MCF 10A (cell line): ENCODE data around the gene PTCRA. TPM values are rescaled to one million over a fixed set of nuclear protein-coding genes. Genes with fewer than 3 reads are reported as not detected.
"Not testable (repeated sequence)": the region's sequence is repeated elsewhere in the genome, so short reads cannot be mapped to it uniquely, and the experiment has no call there.

Experiments
- BruUV-seq: library from RNA; stranded (reverse); fragments of 400-500 nt; replicated peaks from 2 replicates; lab custom pipeline; 2021; lab: Mats Ljungman, UMichigan
- CTCF ChIA-PET: fragments of 300-600 bp; sonication (Branson Sonifier 250); formaldehyde crosslinking; extraction: SDS; loops from one replicate; lab custom pipeline; 2021; ENCODE audit warnings: antibody characterized with exemption, inconsistent platforms; lab: Yijun Ruan, JAX
- POLR2A ChIA-PET: fragments of 300-600, 350-650 bp; sonication (Branson Sonifier 250); formaldehyde crosslinking; extraction: SDS; loops from one replicate; lab custom pipeline; 2020; ENCODE audit warnings: antibody characterized with exemption, inconsistent platforms; lab: Yijun Ruan, JAX
- DNase-seq: peaks from one replicate; pipeline ENCODE4 v3.0.0-alpha.2; 2018; ENCODE audit not compliant: unreplicated experiment
- H3K27ac Mint-ChIP-seq: one replicate; pipeline ENCODE4 v1.8.0; 2022; ENCODE audit warnings: mild to moderate bottlenecking, low read depth, mixed read lengths; ENCODE audit not compliant: unreplicated experiment
- H3K27me3 Mint-ChIP-seq: one replicate; pipeline ENCODE4 v1.8.0; 2022; ENCODE audit warnings: mixed read lengths; ENCODE audit not compliant: insufficient read depth, unreplicated experiment
- H3K36me3 Mint-ChIP-seq: one replicate; pipeline ENCODE4 v1.8.0; 2022; ENCODE audit warnings: mild to moderate bottlenecking, moderate library complexity, mixed read lengths; ENCODE audit not compliant: insufficient read depth, unreplicated experiment
- H3K4me1 Mint-ChIP-seq: one replicate; pipeline ENCODE4 v1.8.0; 2022; ENCODE audit warnings: mixed read lengths; ENCODE audit not compliant: insufficient read depth, unreplicated experiment
- H3K4me3 Mint-ChIP-seq: one replicate; pipeline ENCODE4 v1.8.0; 2022; ENCODE audit warnings: mild to moderate bottlenecking, moderate library complexity, mixed read lengths; ENCODE audit not compliant: unreplicated experiment
- H3K9me3 Mint-ChIP-seq: one replicate; pipeline ENCODE4 v1.8.0; 2022; ENCODE audit warnings: mixed read lengths; ENCODE audit not compliant: unreplicated experiment
- CTCF ChIP-seq: fragments of 200-600 bp; IDR thresholded peaks from one replicate; pipeline ENCODE4 v1.8.0; 2022; ENCODE audit warnings: antibody characterized with exemption, mild to moderate bottlenecking; ENCODE audit not compliant: unreplicated experiment
- intact Hi-C: fragments of 100-400 bp; cut with micrococcal nuclease; formaldehyde crosslinking; loops from 2 replicates; pipeline ENCODE4 v1.14.1; 2022
- total RNA-seq: library from RNA; stranded (reverse); gene quantifications from 2 replicates; pipeline ENCODE4 v1.2.3, GENCODE V29; 2022

Gene PTCRA
- total RNA-seq, 1 experiment from 2014 or later: not detected

DNA sequence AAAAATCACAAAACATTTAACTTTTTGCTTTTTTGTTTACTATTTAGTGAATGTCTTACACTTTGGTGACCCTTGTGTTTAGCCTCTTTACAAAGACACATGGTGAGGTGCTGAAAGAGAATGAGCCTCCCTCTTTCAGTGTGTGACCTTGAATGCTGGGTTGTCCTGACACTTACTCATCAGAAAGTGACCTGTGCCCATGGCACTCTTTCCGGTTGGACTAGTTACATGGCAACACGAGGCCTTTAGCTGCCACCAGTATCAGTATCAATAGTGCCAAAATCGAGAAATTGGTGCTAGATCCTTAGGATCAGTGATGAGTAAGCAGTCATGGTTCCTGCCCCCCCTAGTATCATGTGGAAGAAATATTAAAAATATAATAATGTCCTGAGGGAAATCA is 38.2 kb upstream of the PTCRA start:
- no peaks in the 10 kb centered on the region for H3K4me1 Mint-ChIP-seq
- ChIA-PET CTCF (interaction anchor here (0.6 to 3.7 kb wide), 18 partner anchors 8 to 785 kb away, joined by 3 to 31 read pairs (median 4); no protein-coding TSS in a partner anchor), POLR2A (interaction anchor here (0.6 to 6.6 kb wide), 9 partner anchors 13 to 216 kb away, joined by 3 to 89 read pairs (median 5); partner anchors contain the start of genes BICRAL and TBCC)
- no peak for DNase-seq
- no peaks in the 10 kb centered on the region for H3K9me3 Mint-ChIP-seq
- no peak for TF ChIP-seq CTCF
- BruUV-seq: no TSS peak
- H3K4me3 Mint-ChIP-seq: no peak overlapping the region
- H3K27me3 Mint-ChIP-seq: no peaks in the 10 kb centered on the region
- peaks cover 43% of the 10 kb centered on the region for H3K36me3 Mint-ChIP-seq
- intact Hi-C loops: loop anchor here (1.0 to 10.0 kb wide), 8 partner anchors 95 to 800 kb away; partner anchors contain the start of genes BICRAL, TBCC and UBR2
- no peak overlapping the region for H3K27ac Mint-ChIP-seq

DNA sequence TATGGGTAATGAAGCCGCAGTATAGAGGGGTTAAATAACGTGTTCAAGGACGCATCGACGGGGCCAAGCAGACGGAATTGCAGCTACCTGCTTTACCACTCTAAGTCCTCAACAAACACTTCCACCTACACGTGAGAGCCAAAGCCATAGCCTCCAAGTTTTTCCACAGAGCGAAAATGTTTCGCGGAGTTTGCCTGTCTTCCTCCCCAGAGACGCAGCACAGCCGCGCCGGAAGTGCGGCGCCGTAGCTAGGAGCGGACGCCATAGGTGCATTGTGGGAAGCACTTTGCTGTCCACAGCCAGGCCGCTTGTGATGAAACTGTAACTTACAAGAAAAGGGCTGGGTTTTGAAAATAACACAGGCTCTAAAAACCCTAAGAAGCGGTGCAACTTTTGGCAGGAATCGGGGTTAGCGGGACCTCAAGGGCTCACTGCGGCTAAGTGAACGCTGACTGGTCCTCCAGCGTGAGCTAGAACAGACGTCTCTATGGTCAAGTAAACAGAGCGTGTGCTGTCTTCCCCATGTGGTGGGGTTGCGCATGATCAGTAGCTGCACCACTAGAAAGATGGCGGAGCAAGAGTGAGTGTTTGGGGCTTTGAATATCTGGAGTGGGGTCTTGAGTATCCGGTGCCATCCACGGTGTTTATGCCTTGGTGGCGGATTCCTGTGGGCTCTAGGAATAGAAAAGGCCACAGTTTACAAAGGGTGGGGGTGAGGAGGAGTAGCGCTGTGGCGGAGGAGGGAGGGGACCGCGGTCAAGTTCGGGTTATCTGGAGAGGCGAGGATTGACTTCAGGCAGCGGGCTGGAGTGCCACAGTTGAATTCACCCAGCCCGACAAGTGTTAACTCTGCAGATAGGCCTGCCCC is 36.2 kb upstream of the PTCRA start, which contains the start of gene RPL7L1:
Gene RPL7L1, plus strand, starts transcription at position 245 of the 868 bp plus-strand sequence. Its CDS starts 295 bp downstream, at position 540.
- peaks cover 62% of the 10 kb centered on the region for H3K36me3 Mint-ChIP-seq
- peaks cover 14% of the 10 kb centered on the region for H3K4me1 Mint-ChIP-seq
- ChIA-PET POLR2A (interaction anchor here (0.5 to 6.6 kb wide), 31 partner anchors 9 to 959 kb away, joined by 3 to 89 read pairs (median 3); partner anchors contain the start of genes BICRAL, BYSL, KLC4 and MED20), CTCF (interaction anchor here (0.6 to 3.7 kb wide), 10 partner anchors 22 to 218 kb away, joined by 3 to 31 read pairs (median 6); partner anchors contain the start of gene BICRAL)
- peak within 1 kb of the TSS; percentile 98 for H3K4me3 Mint-ChIP-seq
- BruUV-seq: TSS peak; percentile 96
- no peaks in the 10 kb centered on the region for H3K27me3 Mint-ChIP-seq
- H3K27ac Mint-ChIP-seq: peak within 1 kb of the TSS; percentile 100
- H3K9me3 Mint-ChIP-seq: no peaks in the 10 kb centered on the region
- intact Hi-C loops: loop anchor here (5.0 to 10.0 kb wide), 3 partner anchors 315 to 802 kb away; partner anchors contain the start of gene UBR2
- peak; percentile 93 for DNase-seq
- TF ChIP-seq CTCF: no peak

DNA sequence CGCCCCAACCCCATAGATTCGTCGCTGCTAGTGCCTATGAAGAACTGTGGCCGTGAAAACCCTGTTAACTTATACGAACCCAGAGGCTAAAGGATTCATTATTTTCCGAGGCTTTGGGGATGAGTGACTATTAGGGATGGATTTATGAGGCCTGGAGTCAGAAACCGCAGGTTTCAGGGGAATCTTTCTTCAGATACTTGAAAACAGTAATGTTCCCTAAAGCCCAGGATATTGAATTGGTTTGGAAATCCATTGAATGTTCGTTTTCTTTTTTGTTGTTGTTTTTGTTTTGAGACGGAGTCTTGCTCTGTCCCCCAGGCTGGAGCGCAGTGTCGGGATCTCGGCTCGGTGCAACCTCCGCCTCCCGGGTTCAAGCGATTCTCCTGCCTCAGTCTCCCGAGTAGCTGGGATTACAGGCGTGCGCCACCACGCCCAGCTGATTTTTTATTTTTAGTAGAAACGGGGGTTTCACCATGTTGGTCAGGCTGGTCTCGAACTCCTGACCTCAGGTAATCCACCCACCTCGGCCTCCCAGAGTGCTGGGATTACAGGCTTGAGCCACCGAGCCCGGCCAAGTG is 35.5 kb upstream of the PTCRA start:
- Mint-ChIP-seq H3K27ac (peak overlapping the region; percentile 100), H3K4me1 (peaks cover 14% of the 10 kb centered on the region), H3K36me3 (peaks cover 62% of the 10 kb centered on the region), H3K4me3 (peak overlapping the region; percentile 98)
- TSS peak; percentile 77 for BruUV-seq
- intact Hi-C loops, H3K9me3 Mint-ChIP-seq, DNase-seq, H3K27me3 Mint-ChIP-seq: not testable (repeated sequence)
- POLR2A ChIA-PET: interaction anchor here (0.6 to 6.6 kb wide), 22 partner anchors 10 to 1513 kb away, joined by 3 to 89 read pairs (median 4); partner anchors contain the start of genes BICRAL, KLC4, MRPL2 and PEX6
- CTCF ChIA-PET: interaction anchor here (0.6 to 2.2 kb wide), 8 partner anchors 9 to 655 kb away, joined by 3 to 6 read pairs (median 4); no protein-coding TSS in a partner anchor

- BruUV-seq, H3K27me3 Mint-ChIP-seq, intact Hi-C loops, H3K9me3 Mint-ChIP-seq, DNase-seq: not testable (repeated sequence)
- H3K4me1 Mint-ChIP-seq: peaks cover 14% of the 10 kb centered on the region
- ChIA-PET POLR2A (interaction anchor here (0.6 to 6.6 kb wide), 10 partner anchors 10 to 1513 kb away, joined by 3 to 89 read pairs (median 4); partner anchors contain the start of genes BICRAL, PEX6 and TBCC), CTCF (interaction anchor here (0.6 to 2.7 kb wide), 7 partner anchors 8 to 656 kb away, joined by 3 to 9 read pairs (median 5); no protein-coding TSS in a partner anchor)
- peaks cover 66% of the 10 kb centered on the region for H3K36me3 Mint-ChIP-seq
- peak overlapping the region; percentile 100 for H3K27ac Mint-ChIP-seq
- peak overlapping the region; percentile 98 for H3K4me3 Mint-ChIP-seq
Measured at GRCh38 chr6:42880871-42881270, 35.0 kb upstream of the PTCRA start.
